ENCODE measurements around the gene SLC6A19. TPM values are rescaled to one million over a fixed set of nuclear protein-coding genes. Genes with fewer than 3 reads are reported as not detected.

SLC6A19 gene
- total and polyA plus RNA-seq, 9 of the 15 experiments (the other 6 are each of a cell fraction or from before 2014, with no cell fraction given) = 0.03 to 1.6 (median 0.59) TPM

DNA sequence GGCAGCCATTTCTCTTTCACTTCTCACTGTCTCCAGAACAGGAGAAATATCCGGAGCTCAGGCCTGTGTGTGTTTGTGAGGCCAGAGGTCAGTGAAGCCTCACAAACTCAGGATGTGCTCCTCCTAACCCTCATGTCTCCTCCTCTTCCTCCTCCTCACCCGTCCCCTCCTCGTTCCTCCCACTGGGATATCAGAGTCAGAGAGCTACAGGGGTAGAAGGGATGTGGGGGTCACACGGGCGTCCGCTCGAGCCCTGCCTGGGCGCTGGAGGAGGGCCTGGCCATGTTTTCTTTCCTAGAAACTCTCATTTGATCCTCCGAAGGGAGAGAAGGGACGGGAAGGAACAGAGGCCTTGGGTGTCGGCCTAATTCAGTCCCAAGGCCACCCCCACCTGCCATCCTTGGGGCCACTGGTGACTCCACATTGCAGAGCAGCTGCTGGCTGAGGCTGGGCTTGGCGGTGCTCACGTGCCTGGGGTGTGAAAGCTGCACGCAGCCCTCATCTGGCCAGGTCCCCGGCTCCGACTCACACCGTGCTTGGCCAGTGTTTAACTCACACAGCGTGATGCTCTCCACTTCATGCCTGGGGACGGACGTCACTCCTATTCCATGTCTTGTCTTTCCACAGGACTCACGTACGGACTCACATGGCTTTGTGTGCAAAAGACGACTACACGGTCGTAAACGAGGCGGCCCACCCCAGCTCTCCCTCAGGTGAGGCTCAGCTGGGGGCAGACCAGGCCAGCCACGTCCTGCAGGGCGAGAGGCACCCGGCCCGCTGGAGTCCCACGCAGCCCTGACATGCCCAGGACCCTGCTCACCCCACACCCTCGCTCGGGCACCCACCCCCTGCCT is 22.6 kb upstream of the SLC6A19 start (continued):
- TF ChIP-seq, protein P1, sequence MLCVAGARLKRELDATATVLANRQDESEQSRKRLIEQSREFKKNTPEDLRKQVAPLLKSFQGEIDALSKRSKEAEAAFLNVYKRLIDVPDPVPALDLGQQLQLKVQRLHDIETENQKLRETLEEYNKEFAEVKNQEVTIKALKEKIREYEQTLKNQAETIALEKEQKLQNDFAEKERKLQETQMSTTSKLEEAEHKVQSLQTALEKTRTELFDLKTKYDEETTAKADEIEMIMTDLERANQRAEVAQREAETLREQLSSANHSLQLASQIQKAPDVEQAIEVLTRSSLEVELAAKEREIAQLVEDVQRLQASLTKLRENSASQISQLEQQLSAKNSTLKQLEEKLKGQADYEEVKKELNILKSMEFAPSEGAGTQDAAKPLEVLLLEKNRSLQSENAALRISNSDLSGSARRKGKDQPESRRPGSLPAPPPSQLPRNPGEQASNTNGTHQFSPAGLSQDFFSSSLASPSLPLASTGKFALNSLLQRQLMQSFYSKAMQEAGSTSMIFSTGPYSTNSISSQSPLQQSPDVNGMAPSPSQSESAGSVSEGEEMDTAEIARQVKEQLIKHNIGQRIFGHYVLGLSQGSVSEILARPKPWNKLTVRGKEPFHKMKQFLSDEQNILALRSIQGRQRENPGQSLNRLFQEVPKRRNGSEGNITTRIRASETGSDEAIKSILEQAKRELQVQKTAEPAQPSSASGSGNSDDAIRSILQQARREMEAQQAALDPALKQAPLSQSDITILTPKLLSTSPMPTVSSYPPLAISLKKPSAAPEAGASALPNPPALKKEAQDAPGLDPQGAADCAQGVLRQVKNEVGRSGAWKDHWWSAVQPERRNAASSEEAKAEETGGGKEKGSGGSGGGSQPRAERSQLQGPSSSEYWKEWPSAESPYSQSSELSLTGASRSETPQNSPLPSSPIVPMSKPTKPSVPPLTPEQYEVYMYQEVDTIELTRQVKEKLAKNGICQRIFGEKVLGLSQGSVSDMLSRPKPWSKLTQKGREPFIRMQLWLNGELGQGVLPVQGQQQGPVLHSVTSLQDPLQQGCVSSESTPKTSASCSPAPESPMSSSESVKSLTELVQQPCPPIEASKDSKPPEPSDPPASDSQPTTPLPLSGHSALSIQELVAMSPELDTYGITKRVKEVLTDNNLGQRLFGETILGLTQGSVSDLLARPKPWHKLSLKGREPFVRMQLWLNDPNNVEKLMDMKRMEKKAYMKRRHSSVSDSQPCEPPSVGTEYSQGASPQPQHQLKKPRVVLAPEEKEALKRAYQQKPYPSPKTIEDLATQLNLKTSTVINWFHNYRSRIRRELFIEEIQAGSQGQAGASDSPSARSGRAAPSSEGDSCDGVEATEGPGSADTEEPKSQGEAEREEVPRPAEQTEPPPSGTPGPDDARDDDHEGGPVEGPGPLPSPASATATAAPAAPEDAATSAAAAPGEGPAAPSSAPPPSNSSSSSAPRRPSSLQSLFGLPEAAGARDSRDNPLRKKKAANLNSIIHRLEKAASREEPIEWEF (CRISPR knock-in tag; IDR thresholded peaks at IDR 0.05) = no peak
- TF ChIP-seq DPF2 (IDR thresholded peaks at IDR 0.05) = no peak
- TF ChIP-seq, protein P2, sequence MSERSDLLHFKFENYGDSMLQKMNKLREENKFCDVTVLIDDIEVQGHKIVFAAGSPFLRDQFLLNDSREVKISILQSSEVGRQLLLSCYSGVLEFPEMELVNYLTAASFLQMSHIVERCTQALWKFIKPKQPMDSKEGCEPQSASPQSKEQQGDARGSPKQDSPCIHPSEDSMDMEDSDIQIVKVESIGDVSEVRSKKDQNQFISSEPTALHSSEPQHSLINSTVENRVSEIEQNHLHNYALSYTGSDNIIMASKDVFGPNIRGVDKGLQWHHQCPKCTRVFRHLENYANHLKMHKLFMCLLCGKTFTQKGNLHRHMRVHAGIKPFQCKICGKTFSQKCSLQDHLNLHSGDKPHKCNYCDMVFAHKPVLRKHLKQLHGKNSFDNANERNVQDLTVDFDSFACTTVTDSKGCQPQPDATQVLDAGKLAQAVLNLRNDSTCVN (CRISPR knock-in tag; IDR thresholded peaks at IDR 0.05) = no peak
- no peak for TF ChIP-seq ZNF282 (CRISPR knock-in tag; IDR thresholded peaks at IDR 0.05)
- no peak for TF ChIP-seq MCM3 (IDR thresholded peaks at IDR 0.05)
- no peak for TF ChIP-seq CBX3 (IDR thresholded peaks at IDR 0.05; ENCODE audit: borderline replicate concordance in 1 of 2, low read length in 2 of 2)
- TF ChIP-seq, protein P3, sequence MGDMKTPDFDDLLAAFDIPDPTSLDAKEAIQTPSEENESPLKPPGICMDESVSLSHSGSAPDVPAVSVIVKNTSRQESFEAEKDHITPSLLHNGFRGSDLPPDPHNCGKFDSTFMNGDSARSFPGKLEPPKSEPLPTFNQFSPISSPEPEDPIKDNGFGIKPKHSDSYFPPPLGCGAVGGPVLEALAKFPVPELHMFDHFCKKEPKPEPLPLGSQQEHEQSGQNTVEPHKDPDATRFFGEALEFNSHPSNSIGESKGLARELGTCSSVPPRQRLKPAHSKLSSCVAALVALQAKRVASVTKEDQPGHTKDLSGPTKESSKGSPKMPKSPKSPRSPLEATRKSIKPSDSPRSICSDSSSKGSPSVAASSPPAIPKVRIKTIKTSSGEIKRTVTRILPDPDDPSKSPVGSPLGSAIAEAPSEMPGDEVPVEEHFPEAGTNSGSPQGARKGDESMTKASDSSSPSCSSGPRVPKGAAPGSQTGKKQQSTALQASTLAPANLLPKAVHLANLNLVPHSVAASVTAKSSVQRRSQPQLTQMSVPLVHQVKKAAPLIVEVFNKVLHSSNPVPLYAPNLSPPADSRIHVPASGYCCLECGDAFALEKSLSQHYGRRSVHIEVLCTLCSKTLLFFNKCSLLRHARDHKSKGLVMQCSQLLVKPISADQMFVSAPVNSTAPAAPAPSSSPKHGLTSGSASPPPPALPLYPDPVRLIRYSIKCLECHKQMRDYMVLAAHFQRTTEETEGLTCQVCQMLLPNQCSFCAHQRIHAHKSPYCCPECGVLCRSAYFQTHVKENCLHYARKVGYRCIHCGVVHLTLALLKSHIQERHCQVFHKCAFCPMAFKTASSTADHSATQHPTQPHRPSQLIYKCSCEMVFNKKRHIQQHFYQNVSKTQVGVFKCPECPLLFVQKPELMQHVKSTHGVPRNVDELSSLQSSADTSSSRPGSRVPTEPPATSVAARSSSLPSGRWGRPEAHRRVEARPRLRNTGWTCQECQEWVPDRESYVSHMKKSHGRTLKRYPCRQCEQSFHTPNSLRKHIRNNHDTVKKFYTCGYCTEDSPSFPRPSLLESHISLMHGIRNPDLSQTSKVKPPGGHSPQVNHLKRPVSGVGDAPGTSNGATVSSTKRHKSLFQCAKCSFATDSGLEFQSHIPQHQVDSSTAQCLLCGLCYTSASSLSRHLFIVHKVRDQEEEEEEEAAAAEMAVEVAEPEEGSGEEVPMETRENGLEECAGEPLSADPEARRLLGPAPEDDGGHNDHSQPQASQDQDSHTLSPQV (IDR thresholded peaks at IDR 0.05) = peak; percentile 54; the same call in 1 of the 2 replicates
- TF ChIP-seq, protein P4, sequence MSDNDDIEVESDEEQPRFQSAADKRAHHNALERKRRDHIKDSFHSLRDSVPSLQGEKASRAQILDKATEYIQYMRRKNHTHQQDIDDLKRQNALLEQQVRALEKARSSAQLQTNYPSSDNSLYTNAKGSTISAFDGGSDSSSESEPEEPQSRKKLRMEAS (CRISPR knock-in tag; IDR thresholded peaks at IDR 0.05) = peak; percentile 49; the same call in 1 of the 2 replicates
- no peak for TF ChIP-seq HDAC1 (IDR thresholded peaks at IDR 0.05)
- no peak for TF ChIP-seq RB1 (IDR thresholded peaks at IDR 0.05; ENCODE audit: low read depth)
- no peak for TF ChIP-seq CC2D1A (IDR thresholded peaks at IDR 0.05)
- TF ChIP-seq, protein P5, sequence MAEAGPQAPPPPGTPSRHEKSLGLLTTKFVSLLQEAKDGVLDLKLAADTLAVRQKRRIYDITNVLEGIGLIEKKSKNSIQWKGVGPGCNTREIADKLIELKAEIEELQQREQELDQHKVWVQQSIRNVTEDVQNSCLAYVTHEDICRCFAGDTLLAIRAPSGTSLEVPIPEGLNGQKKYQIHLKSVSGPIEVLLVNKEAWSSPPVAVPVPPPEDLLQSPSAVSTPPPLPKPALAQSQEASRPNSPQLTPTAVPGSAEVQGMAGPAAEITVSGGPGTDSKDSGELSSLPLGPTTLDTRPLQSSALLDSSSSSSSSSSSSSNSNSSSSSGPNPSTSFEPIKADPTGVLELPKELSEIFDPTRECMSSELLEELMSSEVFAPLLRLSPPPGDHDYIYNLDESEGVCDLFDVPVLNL (CRISPR knock-in tag; IDR thresholded peaks at IDR 0.05; ENCODE audit: low read depth) = no peak
- no peak for TF ChIP-seq BRCA1 (IDR thresholded peaks at IDR 0.05)
- no peak for TF ChIP-seq BRCA1 (CRISPR knock-in tag; IDR thresholded peaks at IDR 0.05)
- TF ChIP-seq, protein P6, sequence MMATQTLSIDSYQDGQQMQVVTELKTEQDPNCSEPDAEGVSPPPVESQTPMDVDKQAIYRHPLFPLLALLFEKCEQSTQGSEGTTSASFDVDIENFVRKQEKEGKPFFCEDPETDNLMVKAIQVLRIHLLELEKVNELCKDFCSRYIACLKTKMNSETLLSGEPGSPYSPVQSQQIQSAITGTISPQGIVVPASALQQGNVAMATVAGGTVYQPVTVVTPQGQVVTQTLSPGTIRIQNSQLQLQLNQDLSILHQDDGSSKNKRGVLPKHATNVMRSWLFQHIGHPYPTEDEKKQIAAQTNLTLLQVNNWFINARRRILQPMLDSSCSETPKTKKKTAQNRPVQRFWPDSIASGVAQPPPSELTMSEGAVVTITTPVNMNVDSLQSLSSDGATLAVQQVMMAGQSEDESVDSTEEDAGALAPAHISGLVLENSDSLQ (IDR thresholded peaks at IDR 0.05) = no peak

Measured in K562 (cell line).